ENCODE measurements around the gene TRIP13.

Gene TRIP13

DNA sequence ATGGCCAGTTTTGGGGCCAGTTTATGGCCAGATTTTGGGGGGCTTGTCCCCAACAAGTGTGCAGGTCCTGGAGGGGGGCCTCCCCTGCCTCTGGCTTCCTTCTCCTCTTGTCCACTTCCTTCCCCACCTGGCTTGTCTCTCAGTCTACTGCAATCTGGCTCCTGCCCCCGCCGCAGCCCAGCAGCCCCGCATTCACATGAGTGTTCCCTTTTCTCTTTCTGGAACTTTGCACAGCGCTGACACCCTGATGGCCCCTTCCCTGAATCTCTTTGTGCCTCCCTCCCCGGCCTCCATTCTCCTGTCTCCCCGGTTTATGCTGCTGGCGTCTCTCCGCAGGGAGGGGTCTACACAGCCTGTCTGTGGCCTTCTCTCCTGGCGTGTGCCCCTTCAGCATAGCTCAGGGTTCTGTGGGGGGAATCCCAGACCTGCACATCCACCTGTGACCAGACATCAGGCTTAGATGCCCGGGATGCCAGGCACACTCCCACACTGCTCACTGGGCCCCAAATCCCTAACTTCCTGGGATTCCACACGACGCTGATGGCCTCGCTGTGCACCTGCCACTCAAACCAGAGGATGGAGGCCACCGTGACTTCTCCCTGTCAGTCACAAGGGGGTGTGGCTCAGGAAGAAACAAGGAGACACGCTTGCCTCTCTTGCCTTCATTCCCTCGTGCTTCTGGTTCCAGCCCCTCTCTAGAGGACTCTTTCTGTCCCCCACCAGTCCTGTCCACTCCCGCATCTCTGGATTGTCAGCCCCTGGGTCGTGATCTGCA is 17.5 kb downstream of the TRIP13 start:
- TF ChIP-seq, protein P1, sequence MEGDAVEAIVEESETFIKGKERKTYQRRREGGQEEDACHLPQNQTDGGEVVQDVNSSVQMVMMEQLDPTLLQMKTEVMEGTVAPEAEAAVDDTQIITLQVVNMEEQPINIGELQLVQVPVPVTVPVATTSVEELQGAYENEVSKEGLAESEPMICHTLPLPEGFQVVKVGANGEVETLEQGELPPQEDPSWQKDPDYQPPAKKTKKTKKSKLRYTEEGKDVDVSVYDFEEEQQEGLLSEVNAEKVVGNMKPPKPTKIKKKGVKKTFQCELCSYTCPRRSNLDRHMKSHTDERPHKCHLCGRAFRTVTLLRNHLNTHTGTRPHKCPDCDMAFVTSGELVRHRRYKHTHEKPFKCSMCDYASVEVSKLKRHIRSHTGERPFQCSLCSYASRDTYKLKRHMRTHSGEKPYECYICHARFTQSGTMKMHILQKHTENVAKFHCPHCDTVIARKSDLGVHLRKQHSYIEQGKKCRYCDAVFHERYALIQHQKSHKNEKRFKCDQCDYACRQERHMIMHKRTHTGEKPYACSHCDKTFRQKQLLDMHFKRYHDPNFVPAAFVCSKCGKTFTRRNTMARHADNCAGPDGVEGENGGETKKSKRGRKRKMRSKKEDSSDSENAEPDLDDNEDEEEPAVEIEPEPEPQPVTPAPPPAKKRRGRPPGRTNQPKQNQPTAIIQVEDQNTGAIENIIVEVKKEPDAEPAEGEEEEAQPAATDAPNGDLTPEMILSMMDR (IDR thresholded peaks at IDR 0.05): no peak

DNA sequence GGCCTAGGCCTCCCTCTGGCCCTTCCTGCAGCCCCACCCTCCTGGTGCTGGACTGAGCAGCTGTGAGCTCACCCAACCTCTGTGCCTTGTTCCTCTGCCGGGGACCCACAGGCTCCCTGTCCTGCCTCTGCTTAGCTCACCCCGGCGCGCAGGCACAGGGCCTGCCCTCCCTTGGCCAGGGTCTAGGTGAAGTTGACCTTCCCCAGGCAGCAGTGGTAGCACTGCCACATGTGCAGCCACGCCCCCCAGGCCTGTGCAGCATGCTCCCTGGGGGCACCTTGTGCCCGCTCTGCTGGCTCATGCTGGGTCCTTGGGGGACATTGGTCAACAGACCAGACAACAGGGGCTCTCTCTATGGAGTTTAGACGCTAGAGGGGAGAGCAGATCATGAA is 18.1 kb downstream of the TRIP13 start:
- TF ChIP-seq, protein P1 (IDR thresholded peaks at IDR 0.05): no peak

GRCh38 chr5:911601-912000 is 18.9 kb downstream of the TRIP13 start:
- TF ChIP-seq, protein P1 (IDR thresholded peaks at IDR 0.05): no peak

DNA sequence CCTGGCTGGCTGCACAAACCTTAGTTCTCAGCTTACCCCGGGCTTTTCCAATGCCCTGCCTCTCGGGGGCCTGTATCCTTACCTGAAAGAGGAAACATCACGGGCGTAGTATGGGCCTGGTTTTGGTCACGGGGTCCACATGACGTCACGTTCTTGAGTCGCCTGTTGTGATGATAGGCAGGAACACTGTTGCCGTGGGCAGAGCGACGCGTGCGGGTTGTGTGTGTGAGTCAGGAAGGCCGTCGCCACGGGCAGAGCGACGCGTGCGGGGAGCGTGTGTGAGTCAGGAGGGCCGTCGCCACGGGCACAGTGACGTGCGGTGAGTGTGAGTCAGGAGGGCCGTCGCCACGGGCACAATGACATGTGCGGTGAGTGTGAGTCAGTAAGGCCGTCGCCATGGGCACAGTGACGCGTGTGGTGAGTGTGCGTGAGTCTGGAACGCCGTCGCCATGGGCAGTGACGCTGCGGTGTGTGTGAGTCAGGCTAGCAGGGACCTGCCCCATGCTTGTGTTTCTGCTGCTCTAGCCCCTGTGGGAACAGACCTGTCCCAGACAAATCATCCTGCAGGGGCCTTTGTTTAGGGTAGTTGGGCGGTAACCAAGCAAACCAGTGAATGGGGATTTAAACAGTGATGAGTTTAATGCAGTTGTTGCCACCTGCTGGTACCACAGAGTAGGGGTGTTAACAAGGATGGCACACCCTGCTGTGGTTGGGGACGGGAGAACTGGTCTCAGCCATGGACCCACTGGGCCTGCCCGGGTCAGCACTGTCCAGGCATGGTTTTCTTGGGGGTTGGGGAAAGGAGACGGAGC is 19.8 kb downstream of the TRIP13 start:
- TF ChIP-seq, protein P1 (IDR thresholded peaks at IDR 0.05): no peak

GRCh38 chr5:914174-914573 is 21.5 kb downstream of the TRIP13 start:
- TF ChIP-seq, protein P1 (IDR thresholded peaks at IDR 0.05): no peak

GRCh38 chr5:914612-915011 is 21.9 kb downstream of the TRIP13 start:
- TF ChIP-seq, protein P1 (IDR thresholded peaks at IDR 0.05): no peak

GRCh38 chr5:915946-916345 is 23.3 kb downstream of the TRIP13 start:
- TF ChIP-seq, protein P1 (IDR thresholded peaks at IDR 0.05): no peak
